Esophagus squamous epithelium (tissue), 4 donors: ENCODE results near the gene SECTM1.

ENCODE experiments used
- POLR2A ChIP-seq, 4 donors: fragments of 450-650 bp; IDR thresholded peaks; one replicate each; pipeline ENCODE4 v1.6.1; 2017; ENCODE audit warnings: antibody characterized with exemption in 4 of 4, mild to moderate bottlenecking in 4 of 4, moderate library complexity in 3 of 4
- TF ChIP-seq, protein P1 (sequence below), 6 experiments: fragments of 450-650 bp in 4 of 6; fragments of 200-600 bp in 2 of 6; sonication (generic) in 2 of 6; IDR thresholded peaks; one replicate each; pipeline ENCODE4 v1.5.1; 2016 to 2019; ENCODE audit warnings: antibody characterized with exemption in 6 of 6, mild to moderate bottlenecking in 4 of 6, moderate library complexity in 4 of 6

DNA sequence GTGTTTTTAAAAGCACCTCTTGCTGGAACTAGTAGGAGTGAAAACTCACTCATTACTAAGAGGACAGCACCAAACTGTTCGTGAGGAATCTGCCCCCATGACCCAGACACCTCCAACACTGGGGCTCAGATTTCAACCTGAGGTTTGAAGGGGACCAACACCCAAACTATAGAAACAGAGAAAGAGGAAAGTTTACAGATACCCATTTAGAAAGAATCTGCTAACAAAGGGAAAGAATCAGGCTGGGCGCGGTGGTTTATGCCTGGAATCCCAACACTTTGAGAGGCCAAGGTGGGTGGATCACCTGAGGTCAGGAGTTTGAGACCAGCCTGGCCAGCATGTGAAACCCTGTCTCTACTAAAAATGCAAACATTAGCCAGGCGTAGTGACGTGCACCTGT lies 56.6 kb downstream of the SECTM1 start:
- TF ChIP-seq, protein P1, sequence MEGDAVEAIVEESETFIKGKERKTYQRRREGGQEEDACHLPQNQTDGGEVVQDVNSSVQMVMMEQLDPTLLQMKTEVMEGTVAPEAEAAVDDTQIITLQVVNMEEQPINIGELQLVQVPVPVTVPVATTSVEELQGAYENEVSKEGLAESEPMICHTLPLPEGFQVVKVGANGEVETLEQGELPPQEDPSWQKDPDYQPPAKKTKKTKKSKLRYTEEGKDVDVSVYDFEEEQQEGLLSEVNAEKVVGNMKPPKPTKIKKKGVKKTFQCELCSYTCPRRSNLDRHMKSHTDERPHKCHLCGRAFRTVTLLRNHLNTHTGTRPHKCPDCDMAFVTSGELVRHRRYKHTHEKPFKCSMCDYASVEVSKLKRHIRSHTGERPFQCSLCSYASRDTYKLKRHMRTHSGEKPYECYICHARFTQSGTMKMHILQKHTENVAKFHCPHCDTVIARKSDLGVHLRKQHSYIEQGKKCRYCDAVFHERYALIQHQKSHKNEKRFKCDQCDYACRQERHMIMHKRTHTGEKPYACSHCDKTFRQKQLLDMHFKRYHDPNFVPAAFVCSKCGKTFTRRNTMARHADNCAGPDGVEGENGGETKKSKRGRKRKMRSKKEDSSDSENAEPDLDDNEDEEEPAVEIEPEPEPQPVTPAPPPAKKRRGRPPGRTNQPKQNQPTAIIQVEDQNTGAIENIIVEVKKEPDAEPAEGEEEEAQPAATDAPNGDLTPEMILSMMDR (IDR thresholded peaks at IDR 0.05) = no peak
- no peak for TF ChIP-seq POLR2A (IDR thresholded peaks at IDR 0.05)
